HCT116 (cell line): Measurements from ENCODE around the gene PTGES2. TPM values are rescaled to one million over a fixed set of nuclear protein-coding genes. Genes with fewer than 3 reads are reported as not detected.

Source experiments
- ATAC-seq: fragments of 200-7000 bp; cut with Tn5 transposase; 2 replicates; pipeline ENCODE4 v1.9.1; 2020; ENCODE audit warnings: mild to moderate bottlenecking, moderate library complexity
- BruUV-seq: library from RNA; stranded (reverse); fragments of 400-500 nt; replicated peaks from 2 replicates; lab custom pipeline; 2021; lab: Mats Ljungman, UMichigan
- CTCF ChIA-PET: fragments of 300-600 bp; sonication (Branson Sonifier 250); formaldehyde crosslinking; loops from one replicate; lab custom pipeline; 2021; ENCODE audit warnings: antibody characterized with exemption; lab: Charles Lee
- POLR2A ChIA-PET: fragments of 300-600, 350-600 bp; sonication (Branson Sonifier 250); formaldehyde crosslinking; loops from one replicate; lab custom pipeline; 2021; ENCODE audit warnings: antibody characterized with exemption; lab: Charles Lee
- RAD21 ChIA-PET, 2 experiments: fragments of 300-600 bp; sonication (Branson Sonifier 250); formaldehyde crosslinking; loops; one replicate each; lab custom pipeline; 2023; ENCODE audit warnings: low total read pairs in 2 of 2; ENCODE audit not compliant: uncharacterized antibody in 2 of 2, unreplicated experiment in 2 of 2, low non-redundant PET in 1 of 2; lab: Charles Lee
- DNase-seq: peaks from one replicate; pipeline ENCODE4 v3.0.0-alpha.2; 2010; ENCODE audit warnings: low read depth, low spot score
- H2AFZ ChIP-seq: fragments of 200-600 bp; shearing (Covaris generic), sonication (generic); 2 replicates; pipeline ENCODE4 v1.6.1; 2017; ENCODE audit warnings: low read depth, mixed run types, mixed read lengths, antibody characterized with exemption, low read length; ENCODE audit not compliant: poor library complexity, severe bottlenecking
- H3K27ac ChIP-seq: 2 replicates; pipeline ENCODE4 v1.5.1; 2012; ENCODE audit warnings: low read depth, low read length
- H3K27me3 ChIP-seq: fragments of 200-600 bp; sonication (generic); 2 replicates; pipeline ENCODE4 v1.6.1; 2016; ENCODE audit warnings: mixed run types, low read length, mixed read lengths; ENCODE audit not compliant: insufficient read depth
- H3K36me3 ChIP-seq, 2 experiments: fragments of 200-500 bp in 1 of 2; fragments of 200-600 bp in 1 of 2; sonication (Bioruptor generic) in 1 of 2; sonication (generic) in 1 of 2; 2 replicates each; pipeline versions ENCODE4 v1.5.1 to v1.6.1; 2014 to 2016; ENCODE audit warnings: low read length in 2 of 2, inconsistent platforms in 1 of 2, mixed read lengths in 1 of 2, mixed run types in 1 of 2; ENCODE audit not compliant: insufficient read depth in 2 of 2, control insufficient read depth in 1 of 2
- H3K4me1 ChIP-seq, 2 experiments: fragments of 200-600 bp in 1 of 2; sonication (generic) in 1 of 2; 2 replicates each; pipeline versions ENCODE4 v1.5.1 to v1.6.1; 2012 to 2017; ENCODE audit warnings: low read length in 2 of 2, inconsistent platforms in 1 of 2, mild to moderate bottlenecking in 1 of 2, mixed read lengths in 1 of 2, mixed run types in 1 of 2, moderate library complexity in 1 of 2; ENCODE audit not compliant: insufficient read depth in 2 of 2, control insufficient read depth in 1 of 2
- H3K4me2 ChIP-seq: fragments of 200-600 bp; sonication (generic); 2 replicates; pipeline ENCODE4 v1.6.1; 2017; ENCODE audit warnings: mixed run types, low read length, mixed read lengths
- H3K4me3 ChIP-seq, 2 experiments: fragments of 200-600 bp in 1 of 2; sonication (generic) in 1 of 2; replicated peaks in 1 of 2; 2 replicates each; pipeline ENCODE4 v1.5.1; 2011 to 2016; ENCODE audit warnings: low read length in 2 of 2, control low read depth in 1 of 2, low read depth in 1 of 2, mild to moderate bottlenecking in 1 of 2, mixed read lengths in 1 of 2, mixed run types in 1 of 2
- H3K79me2 ChIP-seq: fragments of 200-600 bp; sonication (generic); 2 replicates; pipeline ENCODE4 v1.6.1; 2017; ENCODE audit warnings: mild to moderate bottlenecking, mixed run types, low read length, moderate library complexity, mixed read lengths; ENCODE audit not compliant: insufficient read depth
- H3K9ac ChIP-seq: fragments of 200-600 bp; sonication (generic); 2 replicates; pipeline ENCODE4 v1.6.1; 2016; ENCODE audit warnings: low read length, mixed read lengths
- H3K9me2 ChIP-seq: fragments of 200-600 bp; sonication (generic), shearing (Covaris generic); 2 replicates; pipeline ENCODE4 v1.6.1; 2017; ENCODE audit warnings: mixed run types, mild to moderate bottlenecking, moderate library complexity; ENCODE audit not compliant: insufficient read depth
- H3K9me3 ChIP-seq, 2 experiments: fragments of 200-500 bp in 1 of 2; fragments of 200-600 bp in 1 of 2; sonication (Bioruptor generic) in 1 of 2; sonication (generic) in 1 of 2; 2 replicates each; pipeline ENCODE4 v1.6.1; 2014 to 2017; ENCODE audit warnings: low read length in 2 of 2, mixed read lengths in 2 of 2, inconsistent platforms in 1 of 2, low read depth in 1 of 2, mild to moderate bottlenecking in 1 of 2, mixed run types in 1 of 2, moderate library complexity in 1 of 2; ENCODE audit not compliant: control insufficient read depth in 1 of 2, insufficient read depth in 1 of 2
- H4K20me1 ChIP-seq: fragments of 200-600 bp; sonication (generic), shearing (Covaris generic); 2 replicates; pipeline ENCODE4 v1.6.1; 2017; ENCODE audit warnings: mixed run types, mild to moderate bottlenecking, moderate library complexity; ENCODE audit not compliant: insufficient read depth
- ATF3 ChIP-seq: IDR thresholded peaks from 2 replicates; pipeline ENCODE4 v1.6.1; 2012
- CBX3 ChIP-seq: IDR thresholded peaks from 2 replicates; pipeline ENCODE4 v1.6.1; 2012; ENCODE audit warnings: low read depth
- CTCF ChIP-seq, 3 experiments: fragments of 200-600 bp in 1 of 3; sonication (generic) in 1 of 3; IDR thresholded peaks in 2 of 3; conservative IDR thresholded peaks in 1 of 3; 2 replicates each; pipeline ENCODE4 v1.5.1; 2012 to 2017; ENCODE audit warnings: low read depth in 2 of 3, low read length in 2 of 3, antibody characterized with exemption in 1 of 3, borderline replicate concordance in 1 of 3, control low read depth in 1 of 3, mild to moderate bottlenecking in 1 of 3, mixed read lengths in 1 of 3, mixed run types in 1 of 3, moderate library complexity in 1 of 3; ENCODE audit not compliant: insufficient read depth in 1 of 3
- EGR1 ChIP-seq: IDR thresholded peaks from 2 replicates; pipeline ENCODE4 v1.6.1; 2012; ENCODE audit warnings: low read depth
- ELF1 ChIP-seq: IDR thresholded peaks from 2 replicates; pipeline ENCODE4 v1.6.1; 2012; ENCODE audit warnings: low read depth, borderline replicate concordance
- EZH2phosphoT487 ChIP-seq: fragments of 200-600 bp; IDR thresholded peaks from 2 replicates; pipeline ENCODE4 v1.6.1; 2018; ENCODE audit warnings: antibody characterized with exemption, borderline replicate concordance
- FOSL1 ChIP-seq: IDR thresholded peaks from 2 replicates; pipeline ENCODE4 v1.6.1; 2012; ENCODE audit warnings: low read depth
- JUND ChIP-seq: IDR thresholded peaks from 2 replicates; pipeline ENCODE4 v1.6.1; 2012
- POLR2A ChIP-seq: IDR thresholded peaks from 2 replicates; pipeline ENCODE4 v1.7.0; 2011; ENCODE audit warnings: borderline replicate concordance; ENCODE audit not compliant: insufficient read depth, insufficient read length; ENCODE audit errors: extremely low read depth
- POLR2AphosphoS5 ChIP-seq: IDR thresholded peaks from 2 replicates; pipeline ENCODE4 v1.6.1; 2011; ENCODE audit warnings: mild to moderate bottlenecking, low read depth, low read length, moderate library complexity
- RAD21 ChIP-seq: IDR thresholded peaks from 2 replicates; pipeline ENCODE4 v1.6.1; 2012; ENCODE audit warnings: low read depth, mild to moderate bottlenecking
- REST ChIP-seq: IDR thresholded peaks from 2 replicates; pipeline ENCODE4 v1.6.1; 2012; ENCODE audit warnings: low read depth
- SIN3A ChIP-seq: IDR thresholded peaks from 2 replicates; pipeline ENCODE4 v1.6.1; 2012; ENCODE audit warnings: low read depth
- SP1 ChIP-seq: IDR thresholded peaks from 2 replicates; pipeline ENCODE4 v1.6.1; 2012; ENCODE audit warnings: low read depth
- TCF7L2 ChIP-seq: IDR thresholded peaks from 2 replicates; pipeline ENCODE4 v1.7.0; 2011; ENCODE audit warnings: borderline replicate concordance, inconsistent platforms; ENCODE audit not compliant: insufficient read depth, insufficient read length; ENCODE audit errors: extremely low read depth
- YY1 ChIP-seq: IDR thresholded peaks from 2 replicates; pipeline ENCODE4 v1.6.1; 2011; ENCODE audit warnings: low read length, low read depth, moderate library complexity, mild to moderate bottlenecking; ENCODE audit not compliant: insufficient replicate concordance; ENCODE audit errors: extremely low read depth
- ZBTB33 ChIP-seq: IDR thresholded peaks from 2 replicates; pipeline ENCODE4 v1.6.1; 2011; ENCODE audit warnings: mild to moderate bottlenecking, low read length, moderate library complexity; ENCODE audit not compliant: insufficient replicate concordance; ENCODE audit errors: extremely low read depth
- ZFX ChIP-seq: fragments of 450-650 bp; IDR thresholded peaks from 2 replicates; pipeline ENCODE4 v1.6.1; 2017
- ZNF274 ChIP-seq: fragments of 200-500 bp; sonication (Bioruptor generic); IDR thresholded peaks from 2 replicates; pipeline ENCODE4 v1.6.1; 2014; ENCODE audit warnings: mild to moderate bottlenecking, low read depth, low read length, inconsistent platforms
- intact Hi-C: fragments of 100-400 bp; cut with micrococcal nuclease; formaldehyde crosslinking; loops from 2 replicates; pipeline ENCODE4 v1.10.0; 2022
- total RNA-seq: library from RNA; stranded (reverse); gene quantifications from one replicate; pipeline ENCODE4 v1.2.1, GENCODE V29; 2021; ENCODE audit not compliant: unreplicated experiment

PTGES2 gene
- total RNA-seq, 1 experiment from 2014 or later: 148 TPM

DNA sequence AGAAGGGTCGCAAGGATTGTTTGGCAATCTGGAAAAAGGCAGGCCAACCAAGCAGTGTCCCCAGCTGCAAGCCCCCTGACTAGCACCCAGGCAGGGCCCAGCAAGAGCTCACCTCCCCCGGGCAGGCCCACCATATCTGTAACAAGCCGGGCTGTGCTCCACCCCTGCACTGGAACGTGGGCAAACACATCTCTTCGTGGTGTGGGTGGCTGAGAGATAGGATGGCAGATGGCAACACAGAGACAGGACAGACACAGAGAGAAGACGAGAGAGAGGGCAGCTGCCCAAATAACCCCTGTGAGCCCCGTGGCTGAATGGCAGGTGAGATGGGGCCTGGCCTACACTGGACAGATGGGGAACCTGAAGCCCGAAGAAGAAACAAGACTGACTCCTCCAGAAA lies 42.0 kb upstream of the PTGES2 start (continued):
- no peak for TF ChIP-seq REST
- TF ChIP-seq SIN3A: no peak
- no peak for TF ChIP-seq ATF3
- TF ChIP-seq EGR1: no peak
- TF ChIP-seq JUND: no peak
- TF ChIP-seq ZNF274: no peak
- no peak for TF ChIP-seq CBX3
- TF ChIP-seq POLR2A: no peak
- no peak for TF ChIP-seq EZH2phosphoT487
- TF ChIP-seq ZFX: no peak
- TF ChIP-seq SP1: no peak
- TF ChIP-seq TCF7L2: no peak

- Histone ChIP-seq H3K4me2 (no peak overlapping the region), H3K79me2 (no peaks in the 10 kb centered on the region), H3K4me1 (no peaks in the 10 kb centered on the region; a peak in 1 of 4 replicates), H3K9me2 (no peaks in the 10 kb centered on the region), H3K27ac (no peak overlapping the region), H3K9ac (no peak overlapping the region), H4K20me1 (no peaks in the 10 kb centered on the region), H3K27me3 (no peaks in the 10 kb centered on the region), H2AFZ (no peak overlapping the region), H3K4me3 (no peak overlapping the region), H3K36me3 (peaks cover 16 to 25% of the 10 kb centered on the region in 2 experiments; a peak in 3 of 4 replicates), H3K9me3 (no peaks in the 10 kb centered on the region)
- TSS peak; percentile 33 for BruUV-seq
- intact Hi-C loops: no loop called here
- no peak for DNase-seq
- ChIA-PET RAD21 (no interaction called here), POLR2A (no interaction called here), CTCF (interaction anchor here (0.6 kb wide), 1 partner anchor 25 kb away, joined by 3 read pairs; no protein-coding TSS in a partner anchor)
- ATAC-seq: no peak
- TF ChIP-seq SIN3A: no peak
- no peak for TF ChIP-seq ELF1
- no peak for TF ChIP-seq ZBTB33
- no peak for TF ChIP-seq POLR2AphosphoS5
- no peak for TF ChIP-seq RAD21
- no peak for TF ChIP-seq EZH2phosphoT487
- no peak for TF ChIP-seq SP1
- TF ChIP-seq CBX3: no peak
- no peak for TF ChIP-seq JUND
- TF ChIP-seq CTCF (IDR thresholded peaks at IDR 0.05 in 2 of 3, conservative IDR thresholded peaks at IDR 0.05 in 1 of 3; ENCODE audit: borderline replicate concordance in 1 of 3, insufficient read depth in 1 of 3, low read depth in 2 of 3, low read length in 2 of 3): no peak
- TF ChIP-seq YY1: no peak
- no peak for TF ChIP-seq FOSL1
Measured at GRCh38 chr9:128168731-128169308, 41.3 kb upstream of the PTGES2 start.
